Gastrocnemius medialis (tissue), 4 donors: ENCODE measurements around the gene C7orf57. TPM values are rescaled to one million over a fixed set of nuclear protein-coding genes. Genes with fewer than 3 reads are reported as not detected.

Source experiments
- ATAC-seq, 2 donors: fragments of 150-250 bp; one replicate each; pipeline ENCODE4 v1.9.1; 2016
- DNase-seq, 2 donors: peaks; one replicate each; pipeline ENCODE4 v3.0.0-alpha.2; 2019
- H3K27ac ChIP-seq, 4 donors: fragments of 200-600 bp; sonication (generic); 1 replicate in 1 of 4; 2 replicates in 3 of 4; pipeline ENCODE4 v1.5.1; 2016 to 2018; ENCODE audit warnings: mild to moderate bottlenecking in 2 of 4, moderate library complexity in 1 of 4
- H3K27me3 ChIP-seq, 3 donors: fragments of 200-600 bp; sonication (generic) in 2 of 3; 1 replicate in 1 of 3; 2 replicates in 2 of 3; pipeline versions ENCODE4 v1.5.1 to v1.6.0; 2016 to 2019; ENCODE audit warnings: mild to moderate bottlenecking in 1 of 3, moderate library complexity in 1 of 3
- H3K36me3 ChIP-seq, 2 donors: fragments of 200-600 bp; sonication (generic) in 1 of 2; one replicate each; pipeline ENCODE4 v1.5.1; 2017 to 2018
- H3K4me1 ChIP-seq, 2 donors: fragments of 200-600 bp; sonication (generic) in 1 of 2; one replicate each; pipeline ENCODE4 v1.5.1; 2016 to 2017; ENCODE audit warnings: mild to moderate bottlenecking in 2 of 2
- H3K4me3 ChIP-seq, 4 donors: fragments of 200-600 bp; sonication (generic) in 3 of 4; 1 replicate in 1 of 4; 2 replicates in 3 of 4; pipeline ENCODE4 v1.5.1; 2016 to 2019; ENCODE audit warnings: mild to moderate bottlenecking in 2 of 4
- H3K9me3 ChIP-seq, 3 donors: fragments of 200-600 bp; sonication (generic) in 2 of 3; 1 replicate in 1 of 3; 2 replicates in 2 of 3; pipeline ENCODE4 v1.5.1; 2016 to 2019
- POLR2A ChIP-seq, 2 donors: fragments of 450-650 bp; IDR thresholded peaks; one replicate each; pipeline ENCODE4 v1.6.1; 2017; ENCODE audit warnings: antibody characterized with exemption in 2 of 2, mild to moderate bottlenecking in 2 of 2, moderate library complexity in 2 of 2
- in situ Hi-C, 4 donors: fragments of 200-750 bp; cut with MboI; loops; one replicate each; pipeline versions ENCODE4 v1.15.0 to v1.8.0; 2017; ENCODE audit warnings: low sequenced_read_pairs in 4 of 4
- intact Hi-C: fragments of 100-400 bp; cut with DNase I; formaldehyde crosslinking; loops from one replicate; pipeline ENCODE4 v1.15.1; 2023; ENCODE audit warnings: low total_unique reads
- total RNA-seq, 4 donors: library from RNA; depleted of rRNA; stranded (reverse); fragments of >200 nt; gene quantifications; one replicate each; pipeline versions ENCODE4 v1.1.0 to v1.2.3, GENCODE V29; 2016
- TF ChIP-seq, protein P1 (sequence below), 5 experiments: fragments of 450-650 bp in 3 of 5; fragments of 200-600 bp in 2 of 5; sonication (generic) in 2 of 5; IDR thresholded peaks in 4 of 5; conservative IDR thresholded peaks in 1 of 5; 1 replicate in 4 of 5; 2 replicates in 1 of 5; pipeline ENCODE4 v1.5.1; 2016 to 2019; ENCODE audit warnings: antibody characterized with exemption in 5 of 5, mild to moderate bottlenecking in 3 of 5, moderate library complexity in 3 of 5

The C7orf57 gene
- total RNA-seq, 4 donors from 2014 or later: not detected

DNA sequence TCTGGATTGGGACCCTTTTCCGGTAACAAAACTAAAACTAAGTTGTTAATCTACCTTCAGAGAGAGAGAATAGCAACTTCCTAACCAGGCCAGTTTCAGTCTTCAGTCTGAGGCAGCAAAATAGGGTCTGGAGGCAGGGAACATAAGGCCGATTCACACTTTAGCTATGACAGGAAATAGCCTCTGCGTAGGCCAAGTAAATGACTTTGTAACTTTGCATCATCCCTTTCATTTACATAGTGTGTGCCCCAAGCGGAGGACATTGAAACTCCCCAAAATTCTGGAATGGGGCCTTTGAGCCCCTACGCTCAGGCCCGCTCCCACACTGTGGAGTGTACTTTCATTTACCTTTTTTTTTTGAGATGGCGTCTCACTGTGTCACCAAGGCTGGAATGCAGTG lies 52.0 kb downstream of the C7orf57 start:
- ATAC-seq (no peak), DNase-seq (no peak)
- Histone ChIP-seq H3K36me3 (peaks cover 0 to 6% of the 10 kb centered on the region in 2 donors), H3K4me3 (no peak overlapping the region), H3K9me3 (no peaks in the 10 kb centered on the region), H3K27me3 (no peaks in the 10 kb centered on the region), H3K4me1 (peaks cover 6 to 15% of the 10 kb centered on the region in 2 donors), H3K27ac (peak overlapping the region; percentile 93 to 99 (median 96))
- TF ChIP-seq, protein P1, sequence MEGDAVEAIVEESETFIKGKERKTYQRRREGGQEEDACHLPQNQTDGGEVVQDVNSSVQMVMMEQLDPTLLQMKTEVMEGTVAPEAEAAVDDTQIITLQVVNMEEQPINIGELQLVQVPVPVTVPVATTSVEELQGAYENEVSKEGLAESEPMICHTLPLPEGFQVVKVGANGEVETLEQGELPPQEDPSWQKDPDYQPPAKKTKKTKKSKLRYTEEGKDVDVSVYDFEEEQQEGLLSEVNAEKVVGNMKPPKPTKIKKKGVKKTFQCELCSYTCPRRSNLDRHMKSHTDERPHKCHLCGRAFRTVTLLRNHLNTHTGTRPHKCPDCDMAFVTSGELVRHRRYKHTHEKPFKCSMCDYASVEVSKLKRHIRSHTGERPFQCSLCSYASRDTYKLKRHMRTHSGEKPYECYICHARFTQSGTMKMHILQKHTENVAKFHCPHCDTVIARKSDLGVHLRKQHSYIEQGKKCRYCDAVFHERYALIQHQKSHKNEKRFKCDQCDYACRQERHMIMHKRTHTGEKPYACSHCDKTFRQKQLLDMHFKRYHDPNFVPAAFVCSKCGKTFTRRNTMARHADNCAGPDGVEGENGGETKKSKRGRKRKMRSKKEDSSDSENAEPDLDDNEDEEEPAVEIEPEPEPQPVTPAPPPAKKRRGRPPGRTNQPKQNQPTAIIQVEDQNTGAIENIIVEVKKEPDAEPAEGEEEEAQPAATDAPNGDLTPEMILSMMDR (IDR thresholded peaks at IDR 0.05 in 4 of 5, conservative IDR thresholded peaks at IDR 0.05 in 1 of 5): no peak
- in situ Hi-C loops: no loop called here
- intact Hi-C loops: no loop called here

DNA sequence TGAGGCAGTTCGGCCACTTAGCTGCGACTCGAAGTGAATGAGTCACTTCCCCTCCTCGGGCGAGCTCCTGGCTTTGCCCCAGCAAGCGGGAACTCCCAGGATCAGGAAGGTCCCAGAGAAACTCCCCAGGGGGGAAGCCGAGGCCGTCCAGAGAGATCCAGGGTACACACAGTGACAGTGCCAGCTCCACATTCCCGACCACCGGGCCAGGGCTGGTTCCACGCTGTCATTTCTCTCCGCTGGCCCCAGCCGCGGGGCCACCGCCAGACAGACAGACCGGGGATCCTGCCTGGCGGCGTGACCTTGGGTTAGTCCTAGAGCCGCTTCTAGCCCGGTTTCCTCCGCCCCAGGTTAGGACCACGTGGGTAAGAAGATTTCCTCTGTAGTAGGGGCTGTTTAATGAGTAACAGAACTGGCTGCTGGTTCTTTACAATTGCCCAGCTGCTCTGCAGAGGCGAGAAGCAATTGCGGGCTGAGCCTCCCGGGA lies 53.3 kb downstream of the C7orf57 start:
- TF ChIP-seq, protein P1 (IDR thresholded peaks at IDR 0.05 in 4 of 5, conservative IDR thresholded peaks at IDR 0.05 in 1 of 5): no peak
- TF ChIP-seq POLR2A (IDR thresholded peaks at IDR 0.05): peak in 1 of 2 donors; percentile 21
- peak overlapping the region; percentile 65 to 98 (median 86) for H3K4me3 ChIP-seq
- no peaks in the 10 kb centered on the region for H3K9me3 ChIP-seq
- H3K36me3 ChIP-seq: peaks cover 0 to 9% of the 10 kb centered on the region in 2 donors
- peak; percentile 81 to 86 for ATAC-seq
- H3K4me1 ChIP-seq: peaks cover 6 to 15% of the 10 kb centered on the region in 2 donors
- peak; percentile 70 to 83 for DNase-seq
- in situ Hi-C loops: no loop called here
- intact Hi-C loops: loop anchor here (1.0 kb wide), 2 partner anchors 53 to 109 kb away; partner anchors contain the start of genes C7orf57 and HUS1
- H3K27me3 ChIP-seq: no peaks in the 10 kb centered on the region
- H3K27ac ChIP-seq: peak overlapping the region; percentile 93 to 99 (median 96)

GRCh38 chr7:48089046-48090003 lies 54.0 kb downstream of the C7orf57 start, which contains the start of gene UPP1:
Gene UPP1 (plus strand): TSS chr7:48089265. CDS start chr7:48094784, 5,519 bp downstream.
- in situ Hi-C loops (loop anchor here in 2 of 4 donors (10.0 kb wide), 2 partner anchors 105 to 115 kb away; partner anchors contain the start of gene HUS1 (in 1 of the 2)), intact Hi-C loops (loop anchor here (1.0 kb wide), 1 partner anchor 54 kb away; the partner anchor contains the start of gene C7orf57)
- H3K27ac ChIP-seq: peak within 1 kb of the TSS; percentile 93 to 99 (median 96)
- H3K36me3 ChIP-seq: peaks cover 0 to 12% of the 10 kb centered on the region in 2 donors
- no peaks in the 10 kb centered on the region for H3K27me3 ChIP-seq
- peak; percentile 79 to 81 for ATAC-seq
- peak within 1 kb of the TSS; percentile 65 to 98 (median 86) for H3K4me3 ChIP-seq
- peaks cover 6 to 15% of the 10 kb centered on the region in 2 donors for H3K4me1 ChIP-seq
- DNase-seq: peak; percentile 91 to 92
- TF ChIP-seq POLR2A (IDR thresholded peaks at IDR 0.05): peak; percentile 68 to 86
- TF ChIP-seq, protein P1 (IDR thresholded peaks at IDR 0.05 in 4 of 5, conservative IDR thresholded peaks at IDR 0.05 in 1 of 5): peak in 1 of 5 experiments; percentile 1
- no peaks in the 10 kb centered on the region for H3K9me3 ChIP-seq

- Histone ChIP-seq H3K27me3 (no peaks in the 10 kb centered on the region), H3K27ac (peak overlapping the region; percentile 93 to 99 (median 96)), H3K9me3 (no peaks in the 10 kb centered on the region), H3K4me1 (peaks cover 6 to 12% of the 10 kb centered on the region in 2 donors), H3K36me3 (peaks cover 0 to 21% of the 10 kb centered on the region in 2 donors), H3K4me3 (peak overlapping the region; percentile 65 to 98 (median 86))
- in situ Hi-C loops: loop anchor here in 2 of 4 donors (10.0 kb wide), 2 partner anchors 105 to 115 kb away; partner anchors contain the start of gene HUS1 (in 1 of the 2)
- ATAC-seq (no peak), DNase-seq (peak in 1 of 2 donors; percentile 34)
- no peak for TF ChIP-seq POLR2A (IDR thresholded peaks at IDR 0.05)
- TF ChIP-seq, protein P1 (IDR thresholded peaks at IDR 0.05 in 4 of 5, conservative IDR thresholded peaks at IDR 0.05 in 1 of 5): no peak
- intact Hi-C loops: no loop called here
These were observed 54.9 kb downstream of the C7orf57 start for GRCh38 chr7:48090095-48090805.
